ENCODE results near the gene NHSL2. TPM values are rescaled to one million over a fixed set of nuclear protein-coding genes. Genes with fewer than 3 reads are reported as not detected.
"Not testable (repeated sequence)": the region's sequence is repeated elsewhere in the genome, so short reads cannot be mapped to it uniquely, and the experiment has no call there.

NHSL2 gene
- 0.10 and 0.36 TPM in 2 replicates for total RNA-seq

- Mint-ChIP-seq H3K36me3 (ENCODE audit: low read depth) (no peaks in the 10 kb centered on the region), H3K9me3 (no peaks in the 10 kb centered on the region), H3K27me3 (ENCODE audit: insufficient read depth) (peaks cover 40% of the 10 kb centered on the region), H3K4me3 (peak within 1 kb of the TSS; percentile 45), H3K27ac (no peak within 1 kb of the TSS), H3K4me1 (ENCODE audit: low read depth) (no peaks in the 10 kb centered on the region)
- no peak for DNase-seq (ENCODE audit: low spot score)
- intact Hi-C loops (cut with micrococcal nuclease) = no loop called here
Measured at GRCh38 chrX:71910643-71910985, at the start of gene NHSL2. Gene NHSL2 (plus strand): TSS chrX:71910845.

DNA sequence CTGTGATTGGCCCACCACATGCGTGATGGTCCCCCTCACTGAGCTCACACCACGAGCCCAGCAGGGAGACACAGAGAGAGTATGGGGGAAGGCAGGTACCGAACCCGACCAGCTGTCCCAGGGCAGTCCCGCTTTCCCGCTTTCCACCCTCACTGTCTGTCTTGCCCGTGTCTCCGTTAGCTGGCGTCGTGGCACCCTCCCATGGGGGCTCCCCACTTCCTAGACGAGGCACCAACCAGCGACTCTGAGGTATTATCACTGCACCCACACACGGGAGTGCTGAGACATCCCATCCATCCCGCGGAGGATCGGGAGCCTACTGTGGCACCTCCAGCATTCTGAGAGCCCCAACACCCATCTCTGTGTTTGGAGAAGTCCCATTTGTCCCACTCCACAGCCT is 43.0 kb upstream of the NHSL2 start:
- Mint-ChIP-seq H3K9me3 (no peaks in the 10 kb centered on the region), H3K36me3 (ENCODE audit: low read depth) (no peaks in the 10 kb centered on the region), H3K27me3 (ENCODE audit: insufficient read depth) (peaks cover 3% of the 10 kb centered on the region), H3K4me1 (ENCODE audit: low read depth) (no peaks in the 10 kb centered on the region), H3K4me3 (no peak overlapping the region), H3K27ac (no peak overlapping the region)
- intact Hi-C loops (cut with micrococcal nuclease) = no loop called here
- no peak for DNase-seq (ENCODE audit: low spot score)

DNA sequence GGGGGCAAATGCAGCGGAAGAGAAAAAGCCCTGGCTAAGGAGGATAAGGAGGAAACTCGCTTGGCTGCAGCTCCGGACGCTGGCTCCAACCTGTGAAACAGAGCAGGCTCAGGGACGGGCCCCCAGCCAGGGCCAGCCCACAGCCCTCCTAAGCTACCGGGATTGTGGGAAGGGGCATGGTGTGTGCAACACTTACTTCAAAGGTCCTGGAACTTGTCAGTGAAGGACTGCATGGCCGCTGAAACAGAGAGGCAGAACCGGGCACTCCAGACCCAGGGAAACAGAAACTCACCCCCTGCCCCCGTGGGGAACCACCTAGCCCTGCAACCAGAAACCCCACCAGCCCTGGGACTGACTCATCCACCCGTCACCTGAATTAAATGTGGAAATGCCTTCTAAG is 41.1 kb upstream of the NHSL2 start:
- H3K27ac Mint-ChIP-seq; H3K36me3 Mint-ChIP-seq (ENCODE audit: low read depth); DNase-seq (ENCODE audit: low spot score); H3K4me1 Mint-ChIP-seq (ENCODE audit: low read depth); intact Hi-C loops (cut with micrococcal nuclease); H3K9me3 Mint-ChIP-seq; H3K27me3 Mint-ChIP-seq (ENCODE audit: insufficient read depth); H3K4me3 Mint-ChIP-seq: not testable (repeated sequence)

- intact Hi-C loops (cut with micrococcal nuclease) = no loop called here
- no peaks in the 10 kb centered on the region for H3K36me3 Mint-ChIP-seq (ENCODE audit: low read depth)
- H3K9me3 Mint-ChIP-seq = no peaks in the 10 kb centered on the region
- no peak for DNase-seq (ENCODE audit: low spot score)
- H3K4me1 Mint-ChIP-seq (ENCODE audit: low read depth) = no peaks in the 10 kb centered on the region
- H3K27ac Mint-ChIP-seq = no peak overlapping the region
- no peak overlapping the region for H3K4me3 Mint-ChIP-seq
- no peaks in the 10 kb centered on the region for H3K27me3 Mint-ChIP-seq (ENCODE audit: insufficient read depth)
Measured at GRCh38 chrX:71870208-71871098, 40.2 kb upstream of the NHSL2 start.

DNA sequence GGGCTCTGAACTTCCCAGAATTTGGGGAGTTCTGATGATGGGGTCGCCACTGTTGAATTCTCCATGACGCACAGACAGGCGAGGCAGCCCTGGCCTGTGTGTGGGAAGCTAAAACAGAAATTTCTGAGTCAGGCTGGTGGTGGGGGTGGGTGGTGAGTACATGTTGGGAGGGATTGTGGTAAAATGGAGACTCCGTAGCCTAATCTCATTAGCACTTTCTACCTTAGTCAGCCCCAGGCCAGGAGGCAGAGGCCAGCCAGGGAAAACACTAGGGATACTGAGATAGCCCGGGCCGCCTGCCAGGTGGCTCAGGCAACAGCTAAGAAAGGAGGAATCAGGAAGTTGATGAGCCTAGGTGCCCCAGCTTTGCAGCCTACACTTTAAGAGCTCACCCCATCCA is 39.3 kb upstream of the NHSL2 start:
- no peaks in the 10 kb centered on the region for H3K36me3 Mint-ChIP-seq (ENCODE audit: low read depth)
- intact Hi-C loops (cut with micrococcal nuclease) = no loop called here
- H3K4me3 Mint-ChIP-seq = no peak overlapping the region
- H3K4me1 Mint-ChIP-seq (ENCODE audit: low read depth) = no peaks in the 10 kb centered on the region
- H3K27ac Mint-ChIP-seq = no peak overlapping the region
- DNase-seq (ENCODE audit: low spot score) = no peak
- H3K27me3 Mint-ChIP-seq (ENCODE audit: insufficient read depth) = no peaks in the 10 kb centered on the region
- H3K9me3 Mint-ChIP-seq = no peaks in the 10 kb centered on the region

DNA sequence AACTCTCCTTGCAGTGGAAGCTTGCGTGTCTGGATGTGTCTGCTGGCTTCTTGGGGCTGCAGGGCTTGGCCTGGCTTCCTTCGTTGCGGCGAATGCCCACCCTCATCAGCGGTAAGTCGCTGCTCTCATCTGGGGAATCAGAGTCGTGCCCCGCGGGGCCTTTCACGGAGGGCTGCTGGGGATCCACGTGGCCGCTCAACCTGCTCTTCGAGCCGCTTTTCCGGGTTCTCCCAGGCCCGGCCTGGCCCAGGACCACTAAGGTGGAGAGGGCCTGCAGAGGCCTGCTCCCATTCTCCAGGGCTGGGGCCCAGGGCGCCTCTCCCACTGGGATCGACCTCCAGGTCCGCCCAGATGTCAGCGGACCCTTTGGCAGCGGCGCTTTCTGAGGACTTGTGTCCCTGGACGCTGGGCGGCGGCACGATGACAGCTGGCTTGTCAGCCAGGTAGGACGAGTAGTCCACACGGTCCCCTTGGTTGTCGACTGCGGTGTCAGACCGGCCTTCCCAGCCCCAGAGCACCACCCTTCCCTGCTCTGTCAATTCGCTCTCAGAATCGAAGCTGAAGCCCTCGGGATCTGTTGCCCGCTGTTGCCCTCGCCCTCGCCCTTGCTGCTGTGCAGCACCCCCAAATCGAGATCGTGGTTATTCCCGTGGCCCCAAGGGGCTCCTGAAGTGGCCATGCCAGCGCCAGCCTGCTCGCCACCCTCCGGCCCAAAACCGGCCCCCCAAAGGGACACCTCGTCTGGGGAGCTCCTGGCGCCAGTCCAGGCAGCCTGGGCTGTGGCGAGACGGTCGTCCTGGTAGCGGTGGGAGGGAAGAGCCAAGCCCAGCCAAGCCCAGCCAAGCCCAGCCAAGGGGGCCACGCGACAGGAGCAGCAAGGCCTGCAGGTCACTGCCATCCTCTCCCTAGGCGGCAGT is 37.8 kb upstream of the NHSL2 start:
- H3K4me1 Mint-ChIP-seq (ENCODE audit: low read depth) = no peaks in the 10 kb centered on the region
- no peaks in the 10 kb centered on the region for H3K36me3 Mint-ChIP-seq (ENCODE audit: low read depth)
- intact Hi-C loops (cut with micrococcal nuclease) = no loop called here
- no peaks in the 10 kb centered on the region for H3K9me3 Mint-ChIP-seq
- no peak overlapping the region for H3K27ac Mint-ChIP-seq
- no peaks in the 10 kb centered on the region for H3K27me3 Mint-ChIP-seq (ENCODE audit: insufficient read depth)
- DNase-seq (ENCODE audit: low spot score) = no peak
- no peak overlapping the region for H3K4me3 Mint-ChIP-seq

DNA sequence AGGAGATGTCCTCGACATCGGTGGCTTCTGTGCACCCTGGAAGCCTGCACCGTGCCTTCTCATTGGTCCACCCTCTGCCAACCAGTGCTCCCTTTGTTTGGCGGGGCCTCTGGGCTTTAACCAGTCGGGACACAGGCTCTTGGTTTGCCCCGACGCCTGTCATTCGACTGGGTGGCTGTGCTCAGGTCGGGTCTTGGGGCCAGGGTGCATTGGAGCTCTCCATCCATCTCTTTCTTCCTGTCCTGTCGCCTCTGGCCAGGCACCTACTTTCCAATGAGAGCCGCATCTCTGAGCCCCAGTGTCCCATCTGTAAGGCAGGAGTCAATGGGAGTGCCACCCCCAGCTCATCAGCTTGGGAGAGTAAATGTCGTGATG is 37.2 kb upstream of the NHSL2 start:
- intact Hi-C loops (cut with micrococcal nuclease) = no loop called here
- no peak overlapping the region for H3K4me3 Mint-ChIP-seq
- DNase-seq (ENCODE audit: low spot score) = no peak
- H3K27ac Mint-ChIP-seq = no peak overlapping the region
- H3K27me3 Mint-ChIP-seq (ENCODE audit: insufficient read depth) = no peaks in the 10 kb centered on the region
- H3K4me1 Mint-ChIP-seq (ENCODE audit: low read depth) = no peaks in the 10 kb centered on the region
- H3K9me3 Mint-ChIP-seq = no peaks in the 10 kb centered on the region
- no peaks in the 10 kb centered on the region for H3K36me3 Mint-ChIP-seq (ENCODE audit: low read depth)

DNA sequence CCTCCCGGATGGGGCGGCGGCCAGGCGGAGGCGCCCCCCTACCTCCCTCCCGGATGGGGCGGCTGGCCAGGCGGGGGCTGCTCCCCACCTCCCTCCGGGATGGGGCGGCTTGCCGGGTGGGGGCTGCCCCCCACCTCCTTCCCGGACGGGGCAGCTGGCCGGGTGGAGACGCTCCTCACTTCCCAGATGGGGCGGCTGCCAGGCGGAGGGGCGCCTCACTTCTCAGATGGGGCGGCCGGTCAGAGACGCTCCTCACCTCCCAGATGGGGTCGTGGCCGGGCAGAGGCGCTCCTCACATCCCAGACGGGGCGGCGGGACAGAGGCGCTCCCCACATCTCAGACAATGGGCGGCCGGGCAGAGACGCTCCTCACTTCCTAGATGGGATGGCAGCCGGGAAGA is 33.8 kb upstream of the NHSL2 start:
- H3K36me3 Mint-ChIP-seq (ENCODE audit: low read depth); H3K4me3 Mint-ChIP-seq; H3K4me1 Mint-ChIP-seq (ENCODE audit: low read depth); H3K27ac Mint-ChIP-seq; intact Hi-C loops (cut with micrococcal nuclease); H3K9me3 Mint-ChIP-seq; DNase-seq (ENCODE audit: low spot score): not testable (repeated sequence)
- peaks cover 11% of the 10 kb centered on the region for H3K27me3 Mint-ChIP-seq (ENCODE audit: insufficient read depth)

GRCh38 chrX:71885099-71885498 is 25.5 kb upstream of the NHSL2 start:
- Mint-ChIP-seq H3K27me3 (ENCODE audit: insufficient read depth) (peaks cover 5% of the 10 kb centered on the region), H3K4me3 (no peak overlapping the region), H3K27ac (no peak overlapping the region), H3K9me3 (peaks cover 3% of the 10 kb centered on the region), H3K36me3 (ENCODE audit: low read depth) (no peaks in the 10 kb centered on the region), H3K4me1 (ENCODE audit: low read depth) (no peaks in the 10 kb centered on the region)
- intact Hi-C loops (cut with micrococcal nuclease) = no loop called here
- no peak for DNase-seq (ENCODE audit: low spot score)

- peaks cover 7% of the 10 kb centered on the region for H3K4me1 Mint-ChIP-seq (ENCODE audit: low read depth)
- H3K27me3 Mint-ChIP-seq (ENCODE audit: insufficient read depth) = peaks cover 3% of the 10 kb centered on the region
- no peak overlapping the region for H3K27ac Mint-ChIP-seq
- H3K4me3 Mint-ChIP-seq = no peak overlapping the region
- H3K9me3 Mint-ChIP-seq = no peaks in the 10 kb centered on the region
- intact Hi-C loops (cut with micrococcal nuclease) = no loop called here
- no peak for DNase-seq (ENCODE audit: low spot score)
- H3K36me3 Mint-ChIP-seq (ENCODE audit: low read depth) = no peaks in the 10 kb centered on the region
Measured at GRCh38 chrX:71895607-71896006, 15.0 kb upstream of the NHSL2 start.

DNA sequence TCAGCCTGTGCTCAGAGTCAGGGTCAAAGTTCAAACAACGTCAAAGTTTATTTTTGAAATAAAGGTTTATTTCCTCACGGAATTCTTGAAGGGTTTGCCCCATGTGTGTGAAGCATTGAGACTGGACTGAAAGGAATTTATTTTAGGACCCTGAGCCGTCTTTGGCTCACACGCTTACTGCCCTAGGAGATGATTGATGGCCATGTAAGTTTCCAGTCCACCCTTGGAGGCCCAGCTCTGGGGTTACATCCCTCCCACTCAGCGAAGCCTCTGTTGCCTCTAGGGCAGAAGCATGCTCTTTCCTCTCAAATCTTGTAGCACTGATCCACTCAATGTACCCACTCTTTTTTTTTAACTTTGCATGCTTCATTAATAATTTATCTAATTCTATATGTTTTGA is 4.5 kb upstream of the NHSL2 start:
- intact Hi-C loops (cut with micrococcal nuclease) = no loop called here
- Mint-ChIP-seq H3K9me3 (no peaks in the 10 kb centered on the region), H3K27me3 (ENCODE audit: insufficient read depth) (peaks cover 23% of the 10 kb centered on the region)

GRCh38 chrX:71908387-71908786 is 2.3 kb upstream of the NHSL2 start:
- no peak overlapping the region for H3K27ac Mint-ChIP-seq
- no peaks in the 10 kb centered on the region for H3K9me3 Mint-ChIP-seq
- no peaks in the 10 kb centered on the region for H3K4me1 Mint-ChIP-seq (ENCODE audit: low read depth)
- no peak overlapping the region for H3K4me3 Mint-ChIP-seq
- H3K27me3 Mint-ChIP-seq (ENCODE audit: insufficient read depth) = peaks cover 29% of the 10 kb centered on the region
- no peaks in the 10 kb centered on the region for H3K36me3 Mint-ChIP-seq (ENCODE audit: low read depth)
- intact Hi-C loops (cut with micrococcal nuclease) = no loop called here
- DNase-seq (ENCODE audit: low spot score) = no peak

More for the DNA sequence above, 4.5 kb upstream of the NHSL2 start:
- Mint-ChIP-seq H3K27ac (no peak overlapping the region), H3K4me1 (ENCODE audit: low read depth) (no peaks in the 10 kb centered on the region), H3K36me3 (ENCODE audit: low read depth) (no peaks in the 10 kb centered on the region), H3K4me3 (no peak overlapping the region)
- no peak for DNase-seq (ENCODE audit: low spot score)

- H3K4me3 Mint-ChIP-seq = no peak overlapping the region
- DNase-seq (ENCODE audit: low spot score) = no peak
- peaks cover 35% of the 10 kb centered on the region for H3K27me3 Mint-ChIP-seq (ENCODE audit: insufficient read depth)
- H3K9me3 Mint-ChIP-seq = no peaks in the 10 kb centered on the region
- H3K27ac Mint-ChIP-seq = no peak overlapping the region
- intact Hi-C loops (cut with micrococcal nuclease) = no loop called here
- H3K4me1 Mint-ChIP-seq (ENCODE audit: low read depth) = no peaks in the 10 kb centered on the region
- H3K36me3 Mint-ChIP-seq (ENCODE audit: low read depth) = no peaks in the 10 kb centered on the region
Measured at GRCh38 chrX:71909956-71910355, 689 bp upstream of the NHSL2 start.
